Endothelial cell of umbilical vein (primary cell): ENCODE data around the gene KRT23. TPM values are rescaled to one million over a fixed set of nuclear protein-coding genes. Genes with fewer than 3 reads are reported as not detected.

Experiments
- BruUV-seq: library from RNA; stranded (reverse); fragments of 400-500 nt; replicated peaks from 2 replicates; lab custom pipeline; 2021; lab: Mats Ljungman, UMichigan
- CTCF ChIA-PET: fragments of 300-600, 350-600 bp; sonication (Branson Sonifier 250); formaldehyde crosslinking; loops from one replicate; lab custom pipeline; 2021; ENCODE audit warnings: antibody characterized with exemption, inconsistent platforms; lab: Charles Lee
- POLR2A ChIA-PET: fragments of 300-600, 350-600 bp; sonication (Branson Sonifier 250); formaldehyde crosslinking; loops from one replicate; lab custom pipeline; 2021; ENCODE audit warnings: antibody characterized with exemption, inconsistent platforms; lab: Charles Lee
- DNase-seq: peaks from one replicate; pipeline ENCODE4 v3.0.0-alpha.2; 2011; ENCODE audit warnings: low read depth, low spot score
- FAIRE-seq: peaks from 2 replicates; lab custom pipeline; 2011; peaks lifted over from hg19 to GRCh38; lab: Jason Lieb, UNC
- H2AFZ ChIP-seq: 2 replicates; pipeline ENCODE4 v1.6.0; 2012; ENCODE audit warnings: low read depth, low read length, control low read depth, inconsistent platforms
- H3K27ac ChIP-seq: 2 replicates; pipeline ENCODE4 v1.5.1; 2011; ENCODE audit warnings: low read depth, mild to moderate bottlenecking, control low read depth, low read length, moderate library complexity; ENCODE audit not compliant: insufficient read depth
- H3K27me3 ChIP-seq, 2 experiments: 2 replicates each; pipeline versions ENCODE4 v1.6.0 to v1.6.1; 2011; ENCODE audit warnings: low read length in 2 of 2, mixed read lengths in 1 of 2; ENCODE audit not compliant: control insufficient read depth in 2 of 2, insufficient read depth in 2 of 2
- H3K36me3 ChIP-seq, 2 experiments: 2 replicates in 1 of 2; 3 replicates in 1 of 2; pipeline ENCODE4 v1.5.1; 2011; ENCODE audit warnings: low read length in 2 of 2, mild to moderate bottlenecking in 1 of 2, moderate library complexity in 1 of 2; ENCODE audit not compliant: control insufficient read depth in 2 of 2, insufficient read depth in 2 of 2; ENCODE audit errors: extremely low read depth in 1 of 2
- H3K4me1 ChIP-seq: 3 replicates; pipeline ENCODE4 v1.5.1; 2011; ENCODE audit warnings: mild to moderate bottlenecking, low read length; ENCODE audit not compliant: control insufficient read depth, insufficient read depth; ENCODE audit errors: extremely low read depth
- H3K4me2 ChIP-seq: 2 replicates; pipeline ENCODE4 v1.6.1; 2011; ENCODE audit warnings: low read length, control low read depth, mixed read lengths; ENCODE audit not compliant: insufficient read depth
- H3K4me3 ChIP-seq, 3 experiments: fragments of 200-600 bp in 1 of 3; sonication (generic), shearing (Covaris generic) in 1 of 3; replicated peaks in 1 of 3; 2 replicates each; pipeline ENCODE4 v1.5.1; 2011 to 2016; ENCODE audit warnings: control low read depth in 3 of 3, low read length in 3 of 3, mild to moderate bottlenecking in 2 of 3, inconsistent platforms in 1 of 3, low read depth in 1 of 3, moderate library complexity in 1 of 3; ENCODE audit not compliant: insufficient read depth in 1 of 3
- H3K79me2 ChIP-seq: 2 replicates; pipeline ENCODE4 v1.6.0; 2012; ENCODE audit warnings: low read length, inconsistent platforms; ENCODE audit not compliant: control insufficient read depth, insufficient read depth
- H3K9ac ChIP-seq: replicated peaks from 2 replicates; pipeline ENCODE3; 2011; ENCODE audit warnings: low read length, control low read depth; ENCODE audit not compliant: insufficient read depth; ENCODE audit errors: extremely low read depth
- H3K9me1 ChIP-seq: replicated peaks from 3 replicates; pipeline ENCODE4 v1.6.0; 2011; ENCODE audit warnings: mild to moderate bottlenecking, low read length; ENCODE audit not compliant: control insufficient read depth, insufficient read depth; ENCODE audit errors: extremely low read depth
- H3K9me3 ChIP-seq: replicated peaks from 2 replicates; pipeline ENCODE4 v1.5.1; 2012; ENCODE audit warnings: low read length, inconsistent platforms; ENCODE audit not compliant: control insufficient read depth, insufficient read depth
- H4K20me1 ChIP-seq: replicated peaks from 2 replicates; pipeline ENCODE3; 2011; ENCODE audit warnings: mild to moderate bottlenecking, low read length; ENCODE audit not compliant: control insufficient read depth, insufficient read depth; ENCODE audit errors: extremely low read depth
- CTCF ChIP-seq, 2 donors: IDR thresholded peaks; 1 replicate in 1 of 2; 2 replicates in 1 of 2; pipeline ENCODE4 v1.5.1; 2011; ENCODE audit warnings: low read length in 2 of 2, mild to moderate bottlenecking in 2 of 2, moderate library complexity in 2 of 2, control low read depth in 1 of 2, inconsistent platforms in 1 of 2, low read depth in 1 of 2; ENCODE audit not compliant: insufficient read depth in 1 of 2; ENCODE audit errors: extremely low read depth in 1 of 2
- EZH2 ChIP-seq: IDR thresholded peaks from 2 replicates; pipeline ENCODE4 v1.6.1; 2012; ENCODE audit warnings: borderline replicate concordance, low read depth, mild to moderate bottlenecking, moderate library complexity, low read length, inconsistent platforms; ENCODE audit not compliant: severe bottlenecking
- FOS ChIP-seq: IDR thresholded peaks from 2 replicates; pipeline ENCODE4 v1.6.1; 2011; ENCODE audit warnings: mild to moderate bottlenecking, low read length, moderate library complexity, borderline replicate concordance; ENCODE audit not compliant: insufficient read depth
- GATA2 ChIP-seq: IDR thresholded peaks from 2 replicates; pipeline ENCODE4 v1.7.0; 2011; ENCODE audit warnings: low read depth, mild to moderate bottlenecking, moderate library complexity, mixed read lengths, low read length; ENCODE audit not compliant: insufficient read length, insufficient read depth
- JUN ChIP-seq: IDR thresholded peaks from 2 replicates; pipeline ENCODE4 v1.6.1; 2011; ENCODE audit warnings: borderline replicate concordance, low read depth; ENCODE audit not compliant: insufficient read length, insufficient read depth
- MAX ChIP-seq: IDR thresholded peaks from 2 replicates; pipeline ENCODE4 v1.6.1; 2011; ENCODE audit not compliant: insufficient read depth, insufficient read length
- MYC ChIP-seq: IDR thresholded peaks from one replicate; pipeline ENCODE4 v1.6.1; 2011; ENCODE audit warnings: mild to moderate bottlenecking, low read depth, low read length
- POLR2A ChIP-seq: IDR thresholded peaks from 2 replicates; pipeline ENCODE4 v1.6.1; 2012; ENCODE audit warnings: low read depth, mild to moderate bottlenecking, control low read depth, low read length
- POLR2AphosphoS5 ChIP-seq: IDR thresholded peaks from 2 replicates; pipeline ENCODE4 v1.6.1; 2012; ENCODE audit warnings: low read depth, mild to moderate bottlenecking, control low read depth, low read length, moderate library complexity; ENCODE audit not compliant: insufficient read depth
- dilution Hi-C: fragments of 300-500 bp; cut with MboI; formaldehyde crosslinking; loops from one replicate; pipeline ENCODE4 v1.15.0; 2019; ENCODE audit warnings: low sequenced_read_pairs; ENCODE audit not compliant: extremely low pct_ligation_motif_present
- intact Hi-C: fragments of 100-400 bp; cut with micrococcal nuclease; formaldehyde crosslinking; loops from one replicate; pipeline ENCODE4 v1.10.0; 2022
- polyA plus RNA-seq, 4 experiments: library from polyadenylated mRNA; depleted of rRNA in 3 of 4; stranded (reverse) in 3 of 4; unstranded in 1 of 4; fragments of >200 nt; gene quantifications; 2 replicates each; pipeline versions ENCODE4 v1.2.1 to v1.2.3, GENCODE V29; 2011 to 2012; ENCODE audit warnings: missing spikeins in 1 of 4
- total RNA-seq: library from RNA; stranded (reverse); gene quantifications from 2 replicates; pipeline ENCODE4 v1.2.3, GENCODE V29; 2021

KRT23 gene
- total and polyA plus RNA-seq, 2 donors (not counting 3 experiments of a cell fraction or from before 2014, with no cell fraction given): not detected

- CTCF ChIA-PET: interaction anchor here (0.7 to 3.2 kb wide), 10 partner anchors 9 to 753 kb away, joined by 3 to 16 read pairs (median 6); no protein-coding TSS in a partner anchor
- H4K20me1 ChIP-seq: no peaks in the 10 kb centered on the region
- dilution Hi-C loops: no loop called here
- intact Hi-C loops: no loop called here
- H3K4me1 ChIP-seq: peaks cover 13% of the 10 kb centered on the region
- POLR2A ChIA-PET: no interaction called here
- no peaks in the 10 kb centered on the region for H3K36me3 ChIP-seq
- DNase-seq (peak; percentile 34), FAIRE-seq (peak; percentile 52)
- BruUV-seq: no TSS peak
- H3K27me3 ChIP-seq: no peaks in the 10 kb centered on the region
- H3K79me2 ChIP-seq: no peaks in the 10 kb centered on the region
- H3K9ac ChIP-seq: no peak overlapping the region
- H3K4me3 ChIP-seq: no peak overlapping the region
- no peaks in the 10 kb centered on the region for H3K9me1 ChIP-seq
- H3K9me3 ChIP-seq: no peaks in the 10 kb centered on the region
- peak overlapping the region; percentile 19 for H3K4me2 ChIP-seq
- H2AFZ ChIP-seq: no peak overlapping the region
- TF ChIP-seq FOS (peak; percentile 75), POLR2A (no peak), MAX (no peak), JUN (peak; percentile 47), GATA2 (no peak)
- H3K27ac ChIP-seq: no peak overlapping the region
These were observed 24.8 kb downstream of the KRT23 start for GRCh38 chr17:40912486-40913210.

- Histone ChIP-seq H3K9me3 (no peaks in the 10 kb centered on the region), H3K36me3 (no peaks in the 10 kb centered on the region), H3K27ac (no peak overlapping the region), H2AFZ (no peak overlapping the region), H3K4me1 (peaks cover 13% of the 10 kb centered on the region), H3K27me3 (peaks cover 0 to 3% of the 10 kb centered on the region in 2 experiments), H3K9me1 (no peaks in the 10 kb centered on the region), H3K79me2 (no peaks in the 10 kb centered on the region), H3K9ac (no peak overlapping the region), H3K4me2 (no peak overlapping the region), H3K4me3 (no peak overlapping the region), H4K20me1 (no peaks in the 10 kb centered on the region)
- CTCF ChIA-PET: interaction anchor here (0.7 to 4.0 kb wide), 11 partner anchors 14 to 755 kb away, joined by 3 to 50 read pairs (median 4); no protein-coding TSS in a partner anchor
- dilution Hi-C loops (no loop called here), intact Hi-C loops (no loop called here)
- TF ChIP-seq JUN: no peak
- no peak for TF ChIP-seq GATA2
- TF ChIP-seq CTCF (IDR thresholded peaks at IDR 0.05; ENCODE audit: extremely low read depth in 1 of 2, insufficient read depth in 1 of 2, low read depth in 1 of 2, low read length in 2 of 2): no peak
- no peak for TF ChIP-seq MYC
- no peak for TF ChIP-seq EZH2
- no peak for TF ChIP-seq POLR2A
- no peak for TF ChIP-seq FOS
- no peak for TF ChIP-seq MAX
- no peak for TF ChIP-seq POLR2AphosphoS5
- no TSS peak for BruUV-seq
- DNase-seq: no peak
- no peak for FAIRE-seq
- POLR2A ChIA-PET: no interaction called here
These were observed 27.0 kb downstream of the KRT23 start for GRCh38 chr17:40910441-40910841.
